ENCODE data around the gene MTX2.
"Not testable (repeated sequence)": the region's sequence is repeated elsewhere in the genome, so short reads cannot be mapped to it uniquely, and the experiment has no call there.

The MTX2 gene

DNA sequence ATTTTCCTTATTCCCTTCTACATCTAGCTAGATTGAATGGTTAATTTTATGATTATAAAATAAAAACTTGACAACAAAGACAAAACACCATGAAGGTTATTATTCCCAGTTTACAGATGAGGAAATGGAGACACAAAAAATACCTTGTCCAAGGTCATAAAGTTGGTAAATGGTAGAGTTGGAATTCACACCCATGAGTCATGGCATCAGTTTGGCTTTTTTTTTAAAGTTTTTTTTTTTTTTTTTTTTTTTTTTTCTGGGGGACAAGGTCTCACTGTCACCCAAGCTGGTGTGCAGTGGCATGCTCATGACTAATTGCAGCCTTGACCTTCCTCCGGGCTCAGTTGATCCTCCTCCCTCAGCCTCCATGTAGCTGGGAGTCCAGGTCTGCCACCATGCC, 70.0 kb downstream of the MTX2 start:
- DNase-seq (ENCODE audit: low read depth, low spot score) = no peak
- in situ Hi-C loops (cut with HindIII; ENCODE audit: low sequenced_read_pairs) = no loop called here
- TF ChIP-seq, protein P1, sequence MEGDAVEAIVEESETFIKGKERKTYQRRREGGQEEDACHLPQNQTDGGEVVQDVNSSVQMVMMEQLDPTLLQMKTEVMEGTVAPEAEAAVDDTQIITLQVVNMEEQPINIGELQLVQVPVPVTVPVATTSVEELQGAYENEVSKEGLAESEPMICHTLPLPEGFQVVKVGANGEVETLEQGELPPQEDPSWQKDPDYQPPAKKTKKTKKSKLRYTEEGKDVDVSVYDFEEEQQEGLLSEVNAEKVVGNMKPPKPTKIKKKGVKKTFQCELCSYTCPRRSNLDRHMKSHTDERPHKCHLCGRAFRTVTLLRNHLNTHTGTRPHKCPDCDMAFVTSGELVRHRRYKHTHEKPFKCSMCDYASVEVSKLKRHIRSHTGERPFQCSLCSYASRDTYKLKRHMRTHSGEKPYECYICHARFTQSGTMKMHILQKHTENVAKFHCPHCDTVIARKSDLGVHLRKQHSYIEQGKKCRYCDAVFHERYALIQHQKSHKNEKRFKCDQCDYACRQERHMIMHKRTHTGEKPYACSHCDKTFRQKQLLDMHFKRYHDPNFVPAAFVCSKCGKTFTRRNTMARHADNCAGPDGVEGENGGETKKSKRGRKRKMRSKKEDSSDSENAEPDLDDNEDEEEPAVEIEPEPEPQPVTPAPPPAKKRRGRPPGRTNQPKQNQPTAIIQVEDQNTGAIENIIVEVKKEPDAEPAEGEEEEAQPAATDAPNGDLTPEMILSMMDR (IDR thresholded peaks at IDR 0.05; ENCODE audit: low read depth, low read length) = no peak
- H3K4me3 ChIP-seq (ENCODE audit: low read depth, low read length) = no peak overlapping the region

DNA sequence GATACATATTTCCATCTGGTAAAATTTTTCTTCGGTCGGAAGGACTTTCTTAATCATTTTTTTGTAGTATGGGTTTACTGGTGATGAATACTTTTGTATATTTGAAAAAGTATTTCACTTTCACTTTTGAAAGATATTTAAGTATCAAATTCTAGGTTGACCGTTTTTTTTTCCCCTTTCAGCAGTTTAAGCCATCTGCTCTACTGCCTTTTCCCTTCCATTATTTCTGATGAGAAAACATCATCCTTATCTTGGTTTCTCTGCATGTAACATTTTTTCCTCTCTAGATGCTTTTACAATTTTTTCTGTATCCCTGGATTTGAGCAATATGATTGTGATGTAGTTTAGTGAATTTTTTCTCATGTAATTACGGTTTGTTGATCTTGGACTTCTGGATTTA, 87.0 kb downstream of the MTX2 start:
- in situ Hi-C loops (cut with HindIII; ENCODE audit: low sequenced_read_pairs) = no loop called here
- no peak overlapping the region for H3K4me3 ChIP-seq (ENCODE audit: low read depth, low read length)

DNA sequence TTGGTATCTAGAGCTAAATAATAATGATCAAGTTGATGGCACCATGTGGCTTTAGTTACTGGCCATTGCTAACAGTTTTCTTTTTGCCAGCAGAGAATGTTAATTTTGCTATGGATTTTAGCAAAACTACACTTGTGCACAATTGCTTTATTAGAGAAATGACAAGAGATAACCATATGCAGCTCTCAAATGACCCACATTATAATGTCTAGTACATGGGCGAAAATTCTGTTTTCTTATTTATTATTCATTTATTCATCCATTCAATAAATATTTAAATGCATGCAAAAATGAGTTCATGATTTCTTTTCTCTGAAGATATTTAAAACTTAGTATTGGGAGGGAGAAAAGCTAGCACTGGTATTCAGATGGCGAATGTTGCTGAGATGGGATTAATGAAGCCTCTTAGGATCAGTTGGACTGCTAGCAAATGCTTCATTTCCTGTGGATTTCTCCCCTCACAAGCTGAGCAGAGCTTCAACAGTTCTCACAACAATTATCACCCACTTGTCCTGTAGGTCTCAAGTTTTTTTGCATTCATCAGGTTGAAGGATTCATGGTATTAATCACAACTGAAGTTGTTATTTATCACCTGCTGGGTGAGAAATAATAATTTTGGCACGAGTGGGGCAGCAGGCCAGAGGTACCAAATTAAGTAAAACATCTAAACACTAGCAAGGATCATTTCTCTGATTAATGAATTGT, 95.2 kb downstream of the MTX2 start:
- TF ChIP-seq, protein P1 (IDR thresholded peaks at IDR 0.05; ENCODE audit: low read depth, low read length) = no peak
- in situ Hi-C loops (cut with HindIII; ENCODE audit: low sequenced_read_pairs) = no loop called here
- no peak for DNase-seq (ENCODE audit: low read depth, low spot score)
- no peak overlapping the region for H3K4me3 ChIP-seq (ENCODE audit: low read depth, low read length)

More for the DNA sequence above, 87.0 kb downstream of the MTX2 start:
- DNase-seq (ENCODE audit: low read depth, low spot score) = peak; percentile 10
- TF ChIP-seq, protein P1 (IDR thresholded peaks at IDR 0.05; ENCODE audit: low read depth, low read length) = no peak

DNA sequence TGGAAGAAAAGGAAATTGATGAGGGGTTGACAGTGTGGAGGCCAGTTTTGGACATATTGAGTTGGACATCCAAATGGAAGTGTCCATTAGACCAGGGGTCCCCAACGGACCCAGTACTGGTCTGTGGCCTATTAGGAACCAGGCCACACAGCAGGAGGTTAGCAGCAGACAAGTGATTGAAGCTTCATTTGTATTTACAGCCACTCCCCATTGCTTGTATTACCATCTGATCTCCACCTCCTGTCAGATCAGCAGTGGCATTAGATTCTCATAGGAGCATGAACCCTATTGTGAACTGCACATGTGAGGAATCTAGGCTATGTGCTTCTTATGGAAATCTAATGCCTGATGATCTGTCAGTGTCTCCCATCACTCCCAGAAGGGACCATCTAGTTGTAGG, 99.1 kb downstream of the MTX2 start:
- H3K4me3 ChIP-seq (ENCODE audit: low read depth, low read length) = no peak overlapping the region
- in situ Hi-C loops (cut with HindIII; ENCODE audit: low sequenced_read_pairs) = no loop called here
- TF ChIP-seq, protein P1 (IDR thresholded peaks at IDR 0.05; ENCODE audit: low read depth, low read length) = no peak
- DNase-seq (ENCODE audit: low read depth, low spot score) = no peak

DNA sequence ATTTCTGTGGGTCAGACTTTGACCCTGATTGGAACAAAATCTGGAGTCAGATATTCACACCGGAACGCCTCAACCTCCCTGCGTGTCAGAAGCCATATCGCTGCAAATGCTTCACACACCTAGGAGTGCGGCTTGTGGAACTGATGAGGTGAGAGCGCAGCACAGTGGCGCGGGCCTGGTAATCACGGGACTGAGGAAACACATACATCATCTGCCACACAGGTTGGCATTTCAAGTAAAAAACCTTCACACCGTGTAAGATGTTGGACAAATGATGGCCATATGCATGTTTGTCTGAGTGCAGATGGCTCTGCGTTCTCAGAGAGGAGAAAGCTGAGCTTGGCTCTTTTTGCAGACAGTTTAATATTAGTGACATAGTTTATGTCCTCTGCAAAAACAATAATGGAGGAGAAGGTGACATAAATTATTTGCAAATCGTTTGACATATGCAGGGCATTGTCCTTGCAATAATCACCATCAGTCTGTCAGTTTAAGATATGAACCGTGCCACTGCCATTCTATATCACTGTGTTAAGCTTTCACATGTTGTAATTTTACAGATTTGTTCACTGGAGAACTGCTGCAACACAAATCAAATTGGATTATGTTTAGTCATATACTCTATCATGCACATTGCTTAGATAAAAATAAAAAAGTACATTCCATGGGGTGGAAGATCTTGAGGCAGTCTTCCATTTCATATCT, 101.4 kb downstream of the MTX2 start:
- H3K4me3 ChIP-seq (ENCODE audit: low read depth, low read length) = no peak overlapping the region
- DNase-seq (ENCODE audit: low read depth, low spot score) = no peak
- in situ Hi-C loops (cut with HindIII; ENCODE audit: low sequenced_read_pairs) = no loop called here
- TF ChIP-seq, protein P1 (IDR thresholded peaks at IDR 0.05; ENCODE audit: low read depth, low read length) = no peak

DNA sequence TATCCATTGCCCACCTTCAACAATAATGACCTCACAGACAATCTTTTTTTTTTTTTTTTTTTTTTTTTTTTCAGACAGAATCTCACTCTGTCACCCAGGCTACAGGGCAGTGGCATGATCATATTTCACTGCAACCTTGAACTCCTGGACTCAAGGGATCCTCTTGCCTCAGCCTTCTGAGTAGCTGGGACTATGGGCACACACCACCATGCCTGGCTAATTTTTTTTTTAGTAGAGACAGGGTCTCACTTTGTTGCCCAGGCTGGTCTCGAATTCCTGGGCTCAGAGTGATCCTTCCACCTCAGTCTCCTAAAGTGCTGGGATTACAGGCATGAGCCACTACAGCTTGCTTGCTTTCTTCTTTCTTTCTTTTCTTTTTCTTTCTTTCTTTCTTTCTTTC, 103.9 kb downstream of the MTX2 start:
- H3K4me3 ChIP-seq (ENCODE audit: low read depth, low read length); in situ Hi-C loops (cut with HindIII; ENCODE audit: low sequenced_read_pairs); DNase-seq (ENCODE audit: low read depth, low spot score): not testable (repeated sequence)

DNA sequence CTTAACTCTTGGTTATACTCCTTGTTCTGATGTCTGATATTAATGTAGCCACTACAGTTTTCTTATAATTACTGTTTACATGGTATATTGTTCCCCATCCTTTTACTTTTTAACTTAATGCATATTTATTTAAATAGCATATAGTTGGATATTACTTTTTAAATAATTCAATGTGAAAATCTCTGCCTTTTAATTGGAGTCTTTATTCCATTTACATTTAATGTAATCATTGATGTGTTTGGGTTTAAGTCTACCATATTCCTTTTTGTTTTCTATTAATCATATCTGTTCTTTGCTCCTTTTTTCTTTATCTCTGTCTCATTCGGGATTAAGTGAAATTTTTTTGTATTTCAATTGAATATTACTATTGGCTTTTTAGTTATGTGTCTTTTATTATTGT, 109.1 kb downstream of the MTX2 start:
- in situ Hi-C loops (cut with HindIII; ENCODE audit: low sequenced_read_pairs) = no loop called here
- no peak for DNase-seq (ENCODE audit: low read depth, low spot score)
- TF ChIP-seq, protein P1 (IDR thresholded peaks at IDR 0.05; ENCODE audit: low read depth, low read length) = no peak
- no peak overlapping the region for H3K4me3 ChIP-seq (ENCODE audit: low read depth, low read length)
